Stimulated activated CD8-positive, alpha-beta memory T cell treated with anti-CD3 and anti-CD28 coated beads, Interleukin-12 subunit alpha, Interleukin-12 subunit beta, amount 100 ng/mL, for 4 hours (primary cell): Measurements from ENCODE around the gene NDUFAF5.
"Not testable (repeated sequence)": the region's sequence is repeated elsewhere in the genome, so short reads cannot be mapped to it uniquely, and the experiment has no call there.

Experiments
- DNase-seq: peaks from one replicate; pipeline ENCODE4 v3.0.0-alpha.2; 2020; ENCODE audit warnings: low read depth

Gene NDUFAF5, protein sequence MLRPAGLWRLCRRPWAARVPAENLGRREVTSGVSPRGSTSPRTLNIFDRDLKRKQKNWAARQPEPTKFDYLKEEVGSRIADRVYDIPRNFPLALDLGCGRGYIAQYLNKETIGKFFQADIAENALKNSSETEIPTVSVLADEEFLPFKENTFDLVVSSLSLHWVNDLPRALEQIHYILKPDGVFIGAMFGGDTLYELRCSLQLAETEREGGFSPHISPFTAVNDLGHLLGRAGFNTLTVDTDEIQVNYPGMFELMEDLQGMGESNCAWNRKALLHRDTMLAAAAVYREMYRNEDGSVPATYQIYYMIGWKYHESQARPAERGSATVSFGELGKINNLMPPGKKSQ

DNA sequence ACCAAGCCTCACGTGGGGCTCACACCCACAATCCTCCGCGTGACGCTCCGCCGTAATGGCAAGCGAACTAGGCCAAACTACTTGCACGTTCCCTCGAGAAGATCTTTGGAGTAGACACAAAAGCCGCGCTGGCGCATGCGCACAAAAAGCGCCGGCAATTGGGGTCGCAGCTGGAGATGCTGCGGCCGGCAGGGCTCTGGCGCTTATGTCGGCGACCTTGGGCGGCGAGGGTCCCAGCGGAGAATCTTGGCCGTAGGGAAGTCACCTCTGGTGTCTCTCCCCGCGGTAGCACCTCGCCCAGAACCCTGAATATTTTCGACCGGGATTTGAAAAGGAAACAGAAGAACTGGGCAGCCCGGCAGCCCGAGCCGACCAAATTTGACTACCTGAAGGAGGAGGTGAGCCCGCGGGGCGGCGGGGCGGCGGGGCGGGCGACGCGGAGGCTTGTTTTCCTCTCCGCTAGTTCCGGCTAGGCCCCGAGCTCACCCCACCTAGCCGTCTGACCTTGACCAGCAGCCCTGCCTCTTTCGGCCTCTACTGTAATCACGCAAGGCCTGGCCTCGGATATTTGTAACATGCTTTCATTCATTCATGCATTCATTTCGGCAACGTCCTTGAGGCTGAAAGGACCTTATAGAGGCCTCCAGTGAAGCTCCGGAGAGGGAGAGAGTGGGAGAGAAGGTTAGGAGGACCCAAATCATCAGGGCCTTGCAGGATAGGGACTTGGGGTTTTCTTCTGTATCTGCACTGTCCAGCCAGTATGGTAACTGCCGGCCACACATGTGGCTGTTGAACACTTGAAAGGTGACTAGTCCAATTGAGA is at the start of gene NDUFAF5, which contains the start of gene ESF1:
Gene NDUFAF5, plus strand, starts transcription at position 136 of the 823 bp plus-strand sequence. Its CDS starts 41 bp downstream, at position 177.
Gene ESF1, minus strand, starts transcription at position 27 of the 823 bp plus-strand sequence. CDS start 1,779 bp downstream, outside the sequence.
- DNase-seq: peak; percentile 88

DNA sequence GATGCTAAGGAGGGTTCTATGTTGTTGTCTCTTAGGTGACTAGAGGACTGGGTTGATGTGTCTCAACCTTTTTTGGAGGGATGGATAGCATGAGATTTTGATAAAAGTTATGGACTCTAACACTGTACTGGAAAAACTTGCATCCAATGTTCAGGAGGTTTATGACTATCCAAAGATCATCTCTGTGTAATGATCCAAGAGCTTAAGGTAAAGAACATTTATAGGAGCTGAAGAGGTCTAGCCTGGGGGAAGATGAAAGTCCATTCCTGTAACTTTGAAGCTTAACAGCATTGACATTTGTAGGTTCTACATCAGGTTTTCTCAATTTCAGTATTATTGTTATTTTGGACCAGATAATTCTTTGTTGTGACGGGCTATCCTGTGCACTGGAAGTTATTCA is 49.0 kb upstream of the NDUFAF5 start:
- no peak for DNase-seq

DNA sequence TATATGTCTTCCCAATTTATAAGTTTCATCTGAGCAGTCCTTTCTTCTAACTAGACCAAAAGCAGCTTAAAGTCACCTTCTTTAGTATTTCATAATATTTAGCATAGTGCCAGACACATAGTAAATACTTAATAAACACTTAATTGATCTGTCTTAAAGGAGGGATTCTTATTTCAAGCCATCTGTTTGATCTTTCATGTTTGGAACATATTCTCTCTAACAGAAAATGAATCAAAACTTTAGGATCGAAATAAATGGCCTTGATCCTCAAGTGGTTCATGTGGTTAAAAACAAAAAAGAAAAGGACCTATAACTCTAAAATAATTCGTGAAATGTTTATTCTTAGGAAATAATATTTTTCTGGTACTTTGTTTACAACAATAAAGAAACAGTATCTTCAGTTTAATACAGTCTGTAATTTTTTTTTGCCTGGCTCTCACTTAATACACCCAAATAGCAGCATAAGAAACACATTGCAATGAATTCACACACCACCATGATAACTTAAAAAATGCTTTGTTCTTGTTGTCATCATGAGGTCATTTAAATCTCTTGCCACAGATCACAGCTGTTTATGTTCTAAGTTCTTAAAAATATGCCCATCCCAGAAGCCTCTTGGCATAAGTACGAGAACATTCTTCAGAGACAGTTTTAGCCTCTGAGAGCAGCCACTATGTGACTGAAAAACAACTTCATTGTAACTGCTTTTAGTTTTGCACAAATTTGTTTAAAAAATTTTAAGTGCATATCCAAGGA is 48.2 kb upstream of the NDUFAF5 start:
- DNase-seq: no peak

DNA sequence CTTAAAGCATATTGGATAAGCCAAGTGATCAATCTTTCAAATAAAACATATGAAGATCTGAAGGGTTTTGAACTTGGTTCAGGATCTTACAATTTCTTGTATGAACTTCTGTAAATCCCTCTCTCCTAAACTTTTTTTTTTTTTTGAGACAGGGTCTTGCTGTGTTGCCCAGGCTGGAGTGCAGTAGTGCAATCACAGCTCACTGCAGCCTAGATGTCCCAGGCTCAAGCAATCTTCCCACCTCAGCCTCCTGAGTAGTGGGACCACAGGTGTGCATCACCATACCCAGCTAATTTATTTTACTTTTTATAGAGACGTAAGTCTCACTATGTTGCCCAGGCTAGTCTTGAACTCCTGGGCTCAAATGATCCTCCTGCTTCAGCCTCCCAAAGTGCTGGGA is 46.6 kb upstream of the NDUFAF5 start:
- not testable (repeated sequence) for DNase-seq

DNA sequence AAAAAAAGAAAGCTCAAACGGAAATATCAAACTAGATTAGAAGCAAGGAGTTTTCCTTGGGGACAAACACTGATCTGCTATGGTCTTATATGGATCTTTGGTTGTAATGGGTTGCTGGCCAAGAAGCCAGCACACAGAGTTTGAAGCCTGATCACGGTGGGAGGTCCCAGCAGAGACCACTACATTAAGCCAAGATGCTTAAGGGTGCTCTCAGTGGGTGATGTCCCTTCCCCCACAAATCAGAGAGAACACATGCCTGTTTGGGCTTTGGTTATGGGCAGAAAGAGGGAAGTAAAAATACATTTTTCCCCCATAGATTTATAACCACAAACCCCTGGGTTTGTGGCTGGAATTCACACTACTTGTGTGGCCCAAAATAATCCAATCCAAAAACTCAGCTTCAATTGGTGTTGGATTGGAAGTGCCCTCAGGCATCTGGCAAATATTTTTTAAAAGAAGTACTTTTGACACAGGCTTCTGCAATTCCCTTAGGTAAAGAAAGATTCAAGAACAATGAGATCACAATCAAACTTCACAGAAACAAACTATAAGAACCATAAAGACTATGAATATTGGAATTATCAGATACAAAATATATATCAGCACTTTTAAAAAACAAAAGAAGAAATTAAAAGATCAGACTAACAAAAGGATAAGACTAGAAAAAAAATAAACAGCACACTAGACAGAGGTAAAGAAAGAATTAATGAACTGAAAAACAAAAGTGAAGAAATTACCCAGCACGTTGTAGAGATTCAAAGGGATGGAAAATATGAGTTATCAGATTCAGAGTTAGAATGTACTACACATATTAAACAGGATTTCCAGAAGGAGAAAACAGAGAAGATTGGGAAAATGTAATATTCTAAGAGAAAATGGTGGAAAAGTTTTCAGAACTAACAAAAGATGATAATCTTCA is 44.8 kb upstream of the NDUFAF5 start:
- DNase-seq: no peak

DNA sequence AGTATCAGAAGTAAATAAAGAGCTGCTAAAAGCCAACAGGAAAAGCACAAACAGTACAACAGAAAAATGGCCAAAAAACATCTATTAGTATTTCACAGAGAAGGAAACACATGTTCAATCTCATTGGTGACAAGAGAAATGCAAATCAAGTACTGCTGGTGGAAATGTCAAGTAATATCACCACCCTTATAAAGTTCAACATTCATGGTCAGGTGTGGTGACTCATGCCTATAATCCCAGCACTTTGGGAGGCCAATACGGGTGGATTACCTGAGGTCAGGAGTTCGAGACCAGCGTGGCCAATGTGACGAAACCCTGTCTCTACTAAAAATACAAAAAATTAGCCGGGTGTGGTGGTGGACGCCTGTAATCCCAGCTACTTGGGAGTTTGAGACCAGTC is 42.9 kb upstream of the NDUFAF5 start:
- no peak for DNase-seq

DNA sequence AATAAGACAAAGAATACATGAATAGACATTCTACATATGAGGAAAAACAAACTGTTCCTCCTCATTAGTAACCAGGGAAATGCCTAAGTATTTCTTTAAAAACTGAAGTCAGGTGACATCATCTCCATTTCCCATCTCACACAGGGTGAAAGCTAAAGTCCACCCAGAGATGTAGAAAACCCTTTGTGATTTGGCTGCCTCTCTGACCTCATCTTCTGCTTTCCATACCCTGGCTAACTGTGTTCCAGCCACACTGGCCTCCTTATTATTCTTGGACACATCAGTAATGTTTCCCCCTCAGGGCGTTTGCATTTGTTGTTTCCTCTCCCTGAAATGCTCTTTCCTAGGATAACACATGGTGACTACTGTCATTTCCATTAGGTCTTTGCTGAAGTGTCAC is 40.5 kb upstream of the NDUFAF5 start:
- no peak for DNase-seq

DNA sequence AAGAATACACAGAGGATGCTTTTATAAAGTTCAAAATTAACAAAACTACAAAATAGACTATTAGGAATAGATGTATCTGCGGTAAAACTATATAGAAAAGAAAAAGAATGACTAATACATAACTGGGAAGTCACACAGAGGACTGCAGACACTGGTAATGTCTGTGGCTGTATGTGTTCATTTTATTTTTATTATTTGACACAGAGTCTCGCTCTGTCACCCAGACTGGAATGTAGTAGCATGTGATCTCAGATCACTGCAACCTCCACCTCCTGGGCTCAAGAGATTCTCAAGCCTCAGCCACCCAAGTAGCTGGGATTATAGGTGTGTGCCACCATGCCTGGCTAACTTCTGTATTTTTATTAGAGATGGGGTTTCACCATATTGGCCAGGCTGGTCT is 39.0 kb upstream of the NDUFAF5 start:
- DNase-seq: no peak

DNA sequence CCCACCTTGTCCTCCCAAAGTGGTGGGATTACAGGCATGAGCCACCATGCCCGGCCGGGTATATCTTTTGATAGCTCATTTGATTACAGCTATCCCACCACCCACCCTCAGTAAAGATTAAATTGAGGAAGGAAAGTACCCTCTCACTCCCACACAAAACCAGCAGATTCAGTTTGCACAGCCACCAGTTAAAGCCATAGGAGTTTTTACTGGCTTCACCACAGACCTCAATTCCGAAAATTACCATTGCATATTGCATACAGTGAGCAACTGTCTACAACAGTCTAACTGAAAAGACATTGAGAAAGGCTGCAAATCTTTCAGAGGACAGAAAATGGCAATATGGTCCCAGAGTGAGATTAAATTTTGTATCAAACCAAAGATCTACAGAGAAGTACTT is 35.0 kb upstream of the NDUFAF5 start:
- no peak for DNase-seq

DNA sequence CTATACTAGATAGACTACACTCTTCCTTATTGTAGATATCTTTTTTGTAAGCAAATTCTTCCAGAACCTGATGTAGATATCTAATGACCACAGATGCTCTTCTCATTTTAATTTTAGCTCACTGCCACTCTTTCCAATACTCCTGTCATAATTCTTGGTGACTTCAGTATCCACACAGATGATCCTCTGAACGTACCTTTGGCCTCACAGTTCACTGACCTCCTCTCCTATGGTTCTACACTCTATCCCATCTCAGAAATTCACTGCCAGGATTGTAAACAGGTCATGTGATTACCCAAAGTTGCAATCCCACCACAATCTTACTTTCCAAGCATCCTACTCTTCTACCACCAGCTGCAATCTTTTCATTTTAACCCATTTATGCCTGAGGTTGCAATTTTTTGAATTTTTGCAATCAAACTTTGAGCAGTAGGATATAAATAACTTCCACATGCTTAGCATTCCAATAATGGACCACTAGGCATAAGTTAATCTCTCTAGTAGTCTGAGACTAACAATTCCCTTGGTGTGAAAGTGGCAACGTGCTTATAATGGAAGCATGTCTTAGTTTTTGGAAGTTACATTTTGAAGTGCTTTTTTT is 31.3 kb upstream of the NDUFAF5 start:
- no peak for DNase-seq

DNA sequence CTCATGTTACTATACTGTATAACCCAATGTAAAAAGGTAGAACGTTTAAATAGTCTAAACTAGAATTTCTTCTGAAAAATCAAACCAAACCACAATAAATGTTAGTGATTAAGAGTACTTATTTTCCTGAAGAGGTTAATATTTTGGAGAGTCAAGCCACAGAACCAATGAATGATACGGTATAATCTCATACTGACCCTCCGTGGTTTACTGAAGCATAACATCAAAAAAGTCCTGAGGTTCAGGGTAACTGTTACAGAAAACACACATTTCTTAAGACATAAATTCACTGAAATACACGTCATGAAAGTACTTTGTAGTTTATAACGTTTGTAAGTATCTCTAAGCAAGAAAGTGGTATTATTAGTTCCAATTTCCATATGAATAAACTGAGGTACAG is 29.0 kb upstream of the NDUFAF5 start:
- DNase-seq: no peak

DNA sequence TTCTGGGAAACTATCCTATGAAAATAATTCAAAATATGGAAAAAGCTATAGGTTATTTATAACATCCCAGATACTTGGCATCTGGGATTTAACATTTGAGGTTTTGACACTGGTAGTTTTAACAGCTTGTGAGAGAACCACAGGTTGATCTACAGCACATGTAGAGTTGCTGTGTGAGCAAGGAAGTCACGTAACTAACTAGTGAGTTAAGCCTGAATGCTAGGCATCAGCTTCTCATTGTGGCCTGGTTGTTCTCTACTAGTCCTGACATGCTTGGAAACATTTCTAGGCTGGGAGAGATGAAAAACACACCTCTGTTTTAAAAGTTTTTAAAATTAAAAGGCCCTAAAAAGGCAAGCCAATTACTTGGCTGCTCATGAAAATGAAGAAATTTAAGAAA is 28.3 kb upstream of the NDUFAF5 start:
- no peak for DNase-seq

DNA sequence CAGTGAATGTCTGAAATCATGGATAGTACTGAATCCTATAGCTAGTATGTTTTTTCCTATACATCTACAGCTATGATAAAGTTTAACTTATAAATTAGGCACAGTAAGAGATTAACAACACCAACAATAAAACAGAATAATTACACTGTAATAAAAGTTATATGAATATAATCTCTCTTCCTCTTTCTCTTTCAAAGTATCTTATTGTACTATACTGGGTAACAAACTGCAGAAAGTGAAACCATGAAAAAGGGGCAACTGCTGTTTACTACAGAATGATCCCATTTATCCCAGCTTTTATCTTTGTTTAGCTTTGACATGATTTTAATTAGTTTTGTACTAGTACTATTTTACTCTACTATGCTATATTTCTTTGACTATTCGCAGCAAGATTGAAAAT is 25.9 kb upstream of the NDUFAF5 start:
- no peak for DNase-seq

DNA sequence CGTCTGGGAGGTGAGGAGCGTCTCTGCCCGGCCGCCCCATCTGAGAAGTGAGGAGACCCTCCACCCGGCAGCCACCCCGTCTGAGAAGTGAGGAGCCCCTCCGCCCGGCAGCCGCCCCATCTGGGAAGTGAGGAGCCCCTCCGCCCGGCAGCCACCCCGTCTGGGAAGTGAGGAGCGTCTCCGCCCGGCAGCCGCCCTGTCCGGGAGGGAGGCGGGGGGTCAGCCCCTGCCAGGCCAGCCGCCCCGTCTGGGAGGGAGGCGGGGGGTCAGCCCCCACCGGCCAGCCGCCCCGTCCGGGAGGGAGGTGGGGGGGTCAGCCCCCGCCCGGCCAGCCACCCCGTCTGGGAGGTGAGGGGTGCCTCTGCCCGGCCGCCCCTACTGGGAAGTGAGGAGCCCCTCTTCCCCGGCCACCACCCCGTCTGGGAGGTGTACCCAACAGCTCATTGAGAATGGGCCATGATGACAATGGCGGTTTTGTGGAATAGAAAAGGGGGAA is 24.3 kb upstream of the NDUFAF5 start:
- not testable (repeated sequence) for DNase-seq

DNA sequence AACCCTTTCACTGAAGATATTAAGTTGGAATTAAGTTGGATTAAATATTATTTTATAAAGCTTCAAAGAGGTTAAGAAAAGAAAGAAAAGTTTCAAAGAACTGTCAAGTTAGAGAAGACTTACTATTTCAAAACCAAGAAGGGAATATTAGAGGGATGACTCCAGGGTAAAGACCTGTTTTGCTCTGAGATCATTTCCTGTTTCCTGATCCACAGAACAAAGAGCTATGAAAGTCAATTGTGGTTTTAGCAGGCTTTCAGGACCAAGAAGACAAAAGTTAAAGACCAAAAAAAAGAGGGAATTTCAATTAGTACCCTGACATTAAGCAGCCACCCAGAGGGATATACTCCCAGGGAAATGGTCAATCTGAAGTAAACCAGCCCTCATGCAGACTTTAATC is 19.5 kb upstream of the NDUFAF5 start:
- no peak for DNase-seq

DNA sequence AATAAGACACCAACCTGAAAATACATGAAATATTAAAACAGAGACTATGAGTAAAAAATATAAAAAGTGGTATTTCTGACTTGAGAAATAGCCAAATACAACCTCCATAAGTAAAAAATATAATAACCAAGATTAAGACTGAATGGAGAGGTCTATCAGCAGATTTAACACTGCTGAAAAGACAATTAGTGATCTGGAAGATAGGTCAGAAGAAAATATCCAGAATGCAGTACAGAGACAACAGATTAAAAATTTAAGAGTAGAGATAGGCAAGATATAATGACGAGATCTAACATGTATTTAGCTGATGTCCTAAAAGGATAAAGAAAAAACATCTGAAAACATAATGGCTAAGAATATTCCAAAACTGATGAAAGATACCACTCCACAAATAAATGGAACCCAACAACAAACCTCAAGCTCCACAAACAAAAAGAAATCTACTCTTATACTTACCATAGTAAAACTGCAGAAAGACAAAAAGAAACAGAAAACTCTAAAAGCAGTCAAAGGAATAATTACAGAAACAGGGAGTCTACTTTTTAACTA is 18.9 kb upstream of the NDUFAF5 start:
- DNase-seq: no peak

DNA sequence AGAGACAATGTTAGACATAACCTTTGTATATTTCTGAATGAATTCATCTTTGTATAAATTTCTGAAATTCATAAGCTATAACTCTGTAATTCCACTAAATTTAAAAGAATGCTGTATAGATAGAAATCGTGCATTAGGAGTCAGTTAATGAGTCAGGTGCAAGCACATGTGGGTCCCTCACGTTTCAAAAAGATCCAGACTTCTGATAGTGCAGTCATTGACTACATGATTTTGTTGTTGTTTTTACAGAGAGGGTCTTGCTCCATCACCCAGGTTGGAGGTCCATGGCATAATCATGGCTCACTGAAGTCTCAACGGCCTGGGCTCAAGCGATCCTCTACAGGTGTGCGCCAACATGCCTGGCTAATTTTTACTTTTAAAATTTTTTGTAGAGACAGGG is 14.7 kb upstream of the NDUFAF5 start:
- no peak for DNase-seq

DNA sequence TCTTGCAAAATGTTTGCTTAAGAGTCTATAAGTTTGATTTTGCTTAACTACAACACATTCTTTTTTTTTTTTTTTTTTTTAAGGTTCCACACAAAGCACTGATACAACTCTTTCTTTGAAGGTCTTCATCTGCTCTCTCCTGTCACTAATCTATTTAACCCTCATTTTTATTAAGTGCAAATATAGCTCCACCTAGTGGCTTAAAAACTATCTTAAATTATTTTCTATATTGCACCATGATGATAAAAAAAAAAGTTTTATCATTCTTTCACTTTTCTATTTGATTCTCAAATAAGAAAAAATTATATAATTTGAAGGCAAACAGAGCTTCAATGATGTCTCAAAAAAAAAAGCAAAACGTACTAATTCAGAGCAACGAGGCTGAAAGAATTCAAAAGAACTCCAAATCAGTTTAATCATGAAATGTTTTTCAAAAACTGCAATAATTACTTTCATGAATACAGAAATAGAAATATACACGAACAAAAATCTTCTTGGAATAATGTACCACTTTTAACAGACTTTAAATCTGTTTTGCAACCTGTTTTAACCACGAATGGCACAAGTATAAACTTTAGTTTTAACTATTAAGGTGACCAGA is 12.9 kb upstream of the NDUFAF5 start:
- DNase-seq: no peak

DNA sequence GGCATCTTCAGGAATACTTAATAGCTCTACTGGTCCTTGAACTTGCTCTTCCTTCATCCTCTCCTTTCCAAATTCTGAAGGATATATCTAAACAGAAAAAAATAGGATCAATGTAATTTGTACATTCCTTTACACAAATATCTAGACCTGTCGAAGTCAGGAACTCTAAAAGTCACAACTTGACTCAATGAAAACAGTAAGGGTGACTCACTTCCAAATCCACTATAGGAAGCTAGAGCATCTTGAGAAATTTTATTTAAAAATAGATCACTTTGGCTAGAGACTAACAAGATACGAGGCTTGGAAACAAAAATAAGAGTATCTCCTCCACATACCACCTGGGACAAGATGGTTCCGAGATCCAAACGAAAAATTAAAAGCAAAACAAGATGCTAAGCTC is 12.3 kb upstream of the NDUFAF5 start:
- DNase-seq: no peak

DNA sequence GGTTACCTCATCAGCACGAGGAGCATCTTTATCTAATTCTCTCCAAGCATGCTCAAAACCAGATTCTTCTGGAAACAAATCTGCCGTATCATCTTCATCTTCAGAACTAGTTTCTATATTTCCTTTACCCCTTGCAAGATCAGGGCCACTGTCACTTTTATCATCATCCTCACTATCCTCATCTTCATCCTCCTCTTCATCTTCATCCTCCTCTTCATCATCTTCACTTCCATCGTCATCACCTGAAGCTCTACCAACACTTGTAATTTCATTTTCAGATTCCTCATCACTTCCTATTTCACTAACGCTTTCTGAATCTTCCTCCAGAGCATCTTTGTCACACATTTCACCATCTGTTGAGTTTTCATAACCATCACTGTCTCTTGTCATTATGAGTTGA is 9.0 kb upstream of the NDUFAF5 start:
- DNase-seq: no peak
